ENCODE data around the gene GIT2.

GRCh38 chr12:109982210-109982609, 14.0 kb downstream of the GIT2 start:
- no peak for TF ChIP-seq EZH2 (IDR thresholded peaks at IDR 0.05)
- TF ChIP-seq POLR2AphosphoS5 (IDR thresholded peaks at IDR 0.05; ENCODE audit: borderline replicate concordance, low read depth, low read length), result no peak
